Fibroblast of lung (primary cell): ENCODE data around the gene FLNB.

Experiments
- CTCF ChIP-seq, 2 donors: IDR thresholded peaks in 1 of 2; conservative IDR thresholded peaks in 1 of 2; 1 replicate in 1 of 2; 2 replicates in 1 of 2; pipeline ENCODE4 v1.5.1; 2011 to 2012; ENCODE audit warnings: low read length in 2 of 2, control low read depth in 1 of 2, inconsistent platforms in 1 of 2, low read depth in 1 of 2, mild to moderate bottlenecking in 1 of 2
- EZH2 ChIP-seq: IDR thresholded peaks from 2 replicates; pipeline ENCODE4 v1.5.1; 2012; ENCODE audit warnings: low read length, control low read depth, mild to moderate bottlenecking; ENCODE audit errors: missing control alignments

DNA sequence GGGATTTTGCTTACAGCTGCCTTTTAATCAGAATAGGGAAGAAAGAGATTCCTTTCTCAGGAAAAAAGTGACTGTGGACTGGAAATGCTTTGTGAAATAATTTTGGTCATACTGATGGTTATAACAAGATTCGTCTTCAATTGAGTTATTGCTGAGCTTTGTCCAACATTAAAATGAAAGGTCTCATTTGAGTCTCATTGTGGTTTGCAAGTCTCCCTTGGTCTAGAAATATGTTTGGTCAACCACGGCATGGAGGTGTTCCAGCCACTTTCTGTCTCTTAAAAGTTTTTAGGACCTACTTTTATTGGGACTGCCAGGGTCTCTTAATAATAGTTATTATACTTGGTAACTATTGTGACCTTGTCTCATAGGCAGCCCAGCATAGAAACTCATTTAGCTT lies 15.3 kb downstream of the FLNB start:
- TF ChIP-seq EZH2 (no peak), CTCF (conservative IDR thresholded peaks at IDR 0.05 in 1 of 2, IDR thresholded peaks at IDR 0.05 in 1 of 2; ENCODE audit: low read depth in 1 of 2, low read length in 2 of 2) (no peak)
